SK-N-SH treated with all-trans-retinoic acid at 6 μM for 48 hours (cell line): Measurements from ENCODE around the gene CLHC1.
A peak's percentile ranks its signal among the peaks of the same experiment; 100 is the strongest.
"Not testable (repeated sequence)": the region's sequence is repeated elsewhere in the genome, so short reads cannot be mapped to it uniquely, and the experiment has no call there.

ENCODE experiments used
- ATAC-seq: fragments of 200-7000 bp; cut with Tn5 transposase; 3 replicates; pipeline ENCODE4 v1.9.1; 2020; ENCODE audit warnings: mild to moderate bottlenecking, moderate library complexity
- ARNTL ChIP-seq: fragments of 450-650 bp; formaldehyde crosslinking; IDR thresholded peaks from 2 replicates; pipeline ENCODE4 v1.5.0; 2020; ENCODE audit warnings: low read depth, mild to moderate bottlenecking, moderate library complexity, borderline replicate concordance
- BACH2 ChIP-seq: fragments of 250-450 bp; sonication (Bioruptor Pico); IDR thresholded peaks from 2 replicates; pipeline ENCODE4 v1.9.0; 2021; ENCODE audit warnings: mild to moderate bottlenecking, borderline replicate concordance
- CREB5 ChIP-seq: fragments of 250-450 bp; sonication (Bioruptor Pico); IDR thresholded peaks from 2 replicates; pipeline ENCODE4 v1.5.1; 2020; ENCODE audit warnings: low read depth, mild to moderate bottlenecking, moderate library complexity
- CSDC2 ChIP-seq: fragments of 250-450 bp; sonication (Bioruptor Pico); IDR thresholded peaks from 2 replicates; pipeline ENCODE4 v1.5.0; 2020; ENCODE audit warnings: mild to moderate bottlenecking, moderate library complexity
- CSRNP3 ChIP-seq: fragments of 250-450 bp; sonication (Bioruptor Pico); IDR thresholded peaks from 2 replicates; pipeline ENCODE4 v1.5.1; 2021; ENCODE audit warnings: mild to moderate bottlenecking, moderate library complexity
- ESRRG ChIP-seq: fragments of 250-450 bp; sonication (Bioruptor Pico); IDR thresholded peaks from 2 replicates; pipeline ENCODE4 v1.6.1; 2021; ENCODE audit warnings: mild to moderate bottlenecking
- GLIS3 ChIP-seq: fragments of 250-450 bp; sonication (Bioruptor Pico); IDR thresholded peaks from 2 replicates; pipeline ENCODE4 v1.5.0; 2020; ENCODE audit warnings: mild to moderate bottlenecking, moderate library complexity
- ISL1 ChIP-seq: fragments of 250-450 bp; sonication (Bioruptor Pico); IDR thresholded peaks from 2 replicates; pipeline ENCODE4 v2.1.2; 2022; ENCODE audit warnings: mild to moderate bottlenecking, moderate library complexity
- OSR1 ChIP-seq: fragments of 250-450 bp; sonication (Bioruptor Pico); IDR thresholded peaks from 2 replicates; pipeline ENCODE4 v1.8.0; 2022; ENCODE audit warnings: moderate library complexity, mild to moderate bottlenecking, inconsistent platforms
- PATZ1 ChIP-seq: fragments of 250-450 bp; sonication (Bioruptor Pico); IDR thresholded peaks from 2 replicates; pipeline ENCODE4 v1.8.0; 2020; ENCODE audit warnings: mild to moderate bottlenecking, moderate library complexity, borderline replicate concordance
- POU6F1 ChIP-seq: fragments of 250-450 bp; sonication (Bioruptor Pico); IDR thresholded peaks from 2 replicates; pipeline ENCODE4 v1.8.0; 2021; ENCODE audit warnings: low read depth, mild to moderate bottlenecking, moderate library complexity, borderline replicate concordance
- PPARA ChIP-seq: fragments of 250-450 bp; sonication (Bioruptor Pico); IDR thresholded peaks from 2 replicates; pipeline ENCODE4 v1.5.0; 2020; ENCODE audit warnings: mild to moderate bottlenecking, borderline replicate concordance
- RARB ChIP-seq: fragments of 250-450 bp; sonication (Bioruptor Pico); IDR thresholded peaks from 2 replicates; pipeline ENCODE4 v1.8.0; 2021; ENCODE audit warnings: mild to moderate bottlenecking, moderate library complexity
- SNAI2 ChIP-seq: fragments of 250-450 bp; sonication (Bioruptor Pico); IDR thresholded peaks from 2 replicates; pipeline ENCODE4 v1.5.0; 2020; ENCODE audit warnings: mild to moderate bottlenecking, moderate library complexity
- TCF4 ChIP-seq: fragments of 250-450 bp; sonication (Bioruptor Pico); IDR thresholded peaks from 2 replicates; pipeline ENCODE4 v1.8.0; 2021; ENCODE audit warnings: mild to moderate bottlenecking, moderate library complexity, borderline replicate concordance
- TOX ChIP-seq: fragments of 250-450 bp; sonication (Bioruptor Pico); IDR thresholded peaks from 2 replicates; pipeline ENCODE4 v1.8.0; 2021; ENCODE audit warnings: mild to moderate bottlenecking, moderate library complexity, borderline replicate concordance
- ZC3H10 ChIP-seq: fragments of 250-450 bp; sonication (Bioruptor Pico); IDR thresholded peaks from 2 replicates; pipeline ENCODE4 v1.5.1; 2021; ENCODE audit warnings: mild to moderate bottlenecking, moderate library complexity
- ZFP3 ChIP-seq: fragments of 250-450 bp; sonication (Bioruptor Pico); IDR thresholded peaks from 2 replicates; pipeline ENCODE4 v1.5.0; 2020; ENCODE audit warnings: mild to moderate bottlenecking, moderate library complexity
- ZFP30 ChIP-seq: fragments of 450-650 bp; formaldehyde crosslinking; IDR thresholded peaks from 2 replicates; pipeline ENCODE4 v1.5.0; 2022; ENCODE audit warnings: mild to moderate bottlenecking, moderate library complexity
- ZNF70 ChIP-seq: fragments of 450-650 bp; formaldehyde crosslinking; IDR thresholded peaks from 2 replicates; pipeline ENCODE4 v1.5.0; 2020; ENCODE audit warnings: mild to moderate bottlenecking, moderate library complexity
- ZNF8 ChIP-seq: fragments of 450-650 bp; formaldehyde crosslinking; IDR thresholded peaks from 2 replicates; pipeline ENCODE4 v1.5.0; 2020; ENCODE audit warnings: mild to moderate bottlenecking, moderate library complexity

Gene CLHC1

GRCh38 chr2:55133467-55134315 lies 98.4 kb downstream of the CLHC1 start:
- peak; percentile 48; the same call in 2 of the 3 replicates for ATAC-seq
- TF ChIP-seq OSR1 (CRISPR knock-in tag): no peak
- no peak for TF ChIP-seq CSDC2 (CRISPR knock-in tag)
- no peak for TF ChIP-seq ISL1 (CRISPR knock-in tag)
- TF ChIP-seq SNAI2 (CRISPR knock-in tag): no peak
- no peak for TF ChIP-seq ZNF70 (CRISPR knock-in tag)
- TF ChIP-seq ESRRG (CRISPR knock-in tag): no peak
- no peak for TF ChIP-seq RARB (CRISPR knock-in tag)
- TF ChIP-seq POU6F1: no peak
- no peak for TF ChIP-seq TCF4
- no peak for TF ChIP-seq TOX
- no peak for TF ChIP-seq ZFP3 (CRISPR knock-in tag)
- no peak for TF ChIP-seq CSRNP3
- no peak for TF ChIP-seq PPARA (CRISPR knock-in tag)
- no peak for TF ChIP-seq PATZ1
- no peak for TF ChIP-seq GLIS3 (CRISPR knock-in tag)
- TF ChIP-seq ARNTL: no peak
- no peak for TF ChIP-seq ZFP30 (CRISPR knock-in tag)
- TF ChIP-seq CREB5 (CRISPR knock-in tag): no peak
- TF ChIP-seq ZNF8: no peak
- TF ChIP-seq ZC3H10 (CRISPR knock-in tag): no peak

GRCh38 chr2:55130849-55131248 lies 101.2 kb downstream of the CLHC1 start:
- TF ChIP-seq ESRRG (CRISPR knock-in tag): no peak
- TF ChIP-seq BACH2 (CRISPR knock-in tag): no peak
- no peak for TF ChIP-seq TOX
- no peak for TF ChIP-seq SNAI2 (CRISPR knock-in tag)
- TF ChIP-seq ZFP3 (CRISPR knock-in tag): no peak
- no peak for ATAC-seq

- ATAC-seq: not testable (repeated sequence)
These were observed 105.5 kb downstream of the CLHC1 start for GRCh38 chr2:55126643-55127042.
